ENCODE data around the gene RTP3.

RTP3 gene

DNA sequence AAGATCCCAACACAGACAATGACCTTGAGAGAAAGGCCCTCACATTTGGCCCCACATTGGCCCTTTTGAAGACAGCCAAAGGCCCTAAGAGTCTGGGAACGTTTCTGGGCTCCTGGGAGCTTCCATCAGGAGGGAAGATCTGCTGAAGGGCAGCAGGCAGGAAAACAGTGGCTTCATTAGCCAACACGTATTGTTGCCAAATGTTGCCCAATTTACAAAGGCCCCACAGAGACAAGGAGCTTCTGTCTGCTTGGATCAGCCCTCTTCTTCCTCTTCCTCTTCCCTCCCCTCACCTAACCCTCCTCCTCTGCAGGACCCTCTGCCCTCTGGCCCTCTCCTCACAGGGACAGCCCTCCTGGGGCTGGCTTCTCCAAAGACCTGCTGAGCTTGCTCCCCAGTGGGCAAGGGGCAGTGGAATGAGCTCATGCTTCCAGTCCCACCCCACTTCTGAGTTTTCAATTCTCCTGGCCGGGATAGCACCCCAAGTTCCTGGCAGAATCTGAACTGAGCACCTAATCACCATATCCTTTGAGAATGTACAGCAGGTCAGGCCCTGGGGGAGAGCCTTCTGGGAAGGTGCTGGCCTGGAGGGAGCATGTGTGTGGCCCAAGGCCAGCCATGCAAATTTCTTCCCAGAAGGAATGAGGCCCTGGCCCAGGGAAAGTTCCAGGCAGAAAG lies 28.0 kb upstream of the RTP3 start:
- DNase-seq (ENCODE audit: low read depth), result no peak

DNA sequence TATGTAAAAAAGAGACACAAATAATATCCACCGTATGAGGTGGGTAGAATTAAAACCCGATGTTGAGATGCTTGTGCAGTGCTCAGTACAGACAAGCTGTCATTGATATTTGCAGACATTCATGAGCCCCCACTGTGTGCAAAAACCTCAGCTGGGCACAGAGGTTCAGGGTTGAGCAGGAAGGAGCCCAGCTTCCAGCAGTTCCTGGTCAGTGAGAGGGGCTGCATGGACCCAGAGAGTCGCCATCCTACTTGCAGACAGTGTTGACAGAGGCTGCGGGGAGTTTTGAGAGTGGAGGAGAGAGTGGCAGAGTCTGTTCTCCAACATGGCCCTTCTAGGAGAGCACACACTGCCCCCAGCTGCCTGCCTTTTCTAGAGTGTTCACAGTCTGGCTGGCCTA lies 26.9 kb upstream of the RTP3 start:
- no peak for DNase-seq (ENCODE audit: low read depth)

DNA sequence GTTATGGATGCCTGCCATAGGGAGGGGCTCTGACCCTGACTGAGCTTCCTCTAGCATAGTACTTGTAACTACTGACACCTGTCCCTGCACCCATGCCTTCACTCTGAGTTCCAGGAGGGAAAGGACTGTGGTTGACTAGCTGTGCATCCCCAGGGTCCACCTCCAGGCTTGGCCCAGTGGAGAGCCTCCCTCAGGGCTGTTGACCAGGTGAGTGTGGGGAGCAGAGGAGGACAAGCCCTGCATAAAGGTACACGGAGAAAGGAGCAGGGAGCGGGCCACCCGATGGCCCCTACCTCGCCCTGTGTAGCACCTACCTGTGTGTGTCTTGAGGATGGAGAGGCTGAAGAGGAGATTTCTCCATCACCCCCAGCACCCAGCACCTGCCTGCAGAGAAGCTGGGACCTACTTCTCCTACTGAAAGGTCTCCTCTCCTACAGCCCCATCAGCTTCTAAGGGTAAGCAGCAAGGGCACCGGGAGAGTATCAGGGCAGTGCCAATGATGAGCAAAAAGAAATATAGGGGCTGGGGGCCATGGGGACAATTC lies 26.3 kb upstream of the RTP3 start:
- no peak for DNase-seq (ENCODE audit: low read depth)

DNA sequence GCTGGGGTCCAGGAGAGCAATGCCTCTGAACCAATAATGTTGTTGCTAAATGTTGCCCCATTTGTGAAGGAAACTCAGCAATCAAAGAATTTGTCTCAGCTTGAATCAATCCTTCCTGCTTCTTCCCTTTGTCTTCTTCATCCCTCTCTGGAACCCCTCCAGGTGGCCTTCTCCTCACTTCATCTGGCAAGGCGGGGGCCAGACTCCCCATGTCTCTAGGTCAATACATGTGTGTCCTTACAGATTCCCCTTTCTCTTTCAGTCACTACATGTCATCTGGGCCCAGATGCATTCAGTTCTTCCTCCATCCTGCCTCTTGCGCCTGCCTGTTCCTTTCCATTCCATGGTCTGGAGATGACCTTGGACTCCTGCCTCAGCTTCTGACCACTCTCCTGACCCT lies 25.0 kb upstream of the RTP3 start:
- DNase-seq (ENCODE audit: low read depth), result no peak

DNA sequence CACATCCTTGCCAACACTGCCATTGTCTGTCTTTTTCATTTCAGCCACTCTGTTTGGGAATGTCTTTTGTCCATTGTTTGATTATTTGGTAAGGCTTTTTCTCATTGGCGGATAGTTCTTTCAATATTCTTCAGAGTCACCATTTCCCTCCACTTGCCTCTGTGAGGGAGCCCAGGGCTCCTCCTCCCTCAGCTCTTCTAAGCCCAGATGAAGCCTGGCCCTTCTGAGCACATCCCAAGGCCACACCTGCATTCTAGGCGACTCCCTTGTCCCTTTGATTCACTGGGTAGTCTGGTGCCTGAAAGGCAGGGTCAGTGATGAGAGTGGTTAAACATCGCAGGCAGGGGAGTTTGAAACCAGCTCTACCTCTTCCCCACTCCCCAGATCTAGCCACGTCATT lies 20.6 kb upstream of the RTP3 start:
- no peak for DNase-seq (ENCODE audit: low read depth)

DNA sequence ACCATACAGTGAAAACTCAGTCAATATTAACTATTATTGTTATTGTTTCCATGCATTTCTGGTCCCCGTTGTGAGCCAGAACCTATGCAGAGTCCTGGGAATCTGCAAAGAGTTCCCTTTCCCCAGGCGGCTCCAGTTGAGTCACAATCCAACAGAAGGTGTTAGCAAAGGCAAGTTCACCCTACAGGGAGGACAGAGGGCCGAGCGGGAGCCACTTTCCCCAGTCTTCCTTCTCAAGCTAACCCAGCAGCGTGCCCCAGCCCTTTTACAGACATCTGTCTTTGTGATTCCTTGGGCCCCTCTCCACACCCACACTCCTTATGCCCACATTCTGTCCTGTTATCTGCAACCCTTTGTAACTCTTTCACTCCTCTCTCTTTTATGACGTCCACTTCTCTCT lies 20.0 kb upstream of the RTP3 start:
- no peak for DNase-seq (ENCODE audit: low read depth)

DNA sequence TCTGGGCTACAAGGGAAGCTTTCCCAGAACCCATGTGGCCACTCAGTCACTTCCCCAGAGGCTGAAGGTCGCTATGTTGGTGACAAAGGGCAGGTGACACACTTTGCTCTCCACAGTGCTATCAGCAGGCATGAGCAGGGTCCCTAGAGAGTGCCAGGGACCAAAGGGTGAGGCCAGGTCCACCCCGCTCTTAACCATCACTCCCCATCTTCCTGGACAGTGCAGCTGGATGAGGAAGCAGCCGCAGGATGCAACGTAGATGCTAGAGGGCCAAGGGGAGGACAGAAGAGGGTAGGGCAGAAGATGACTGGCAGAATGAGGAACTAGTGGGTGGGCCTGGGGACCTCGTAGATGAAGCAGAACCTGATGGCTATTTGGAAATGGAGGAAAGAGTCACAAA lies 19.4 kb upstream of the RTP3 start:
- DNase-seq (ENCODE audit: low read depth), result no peak

DNA sequence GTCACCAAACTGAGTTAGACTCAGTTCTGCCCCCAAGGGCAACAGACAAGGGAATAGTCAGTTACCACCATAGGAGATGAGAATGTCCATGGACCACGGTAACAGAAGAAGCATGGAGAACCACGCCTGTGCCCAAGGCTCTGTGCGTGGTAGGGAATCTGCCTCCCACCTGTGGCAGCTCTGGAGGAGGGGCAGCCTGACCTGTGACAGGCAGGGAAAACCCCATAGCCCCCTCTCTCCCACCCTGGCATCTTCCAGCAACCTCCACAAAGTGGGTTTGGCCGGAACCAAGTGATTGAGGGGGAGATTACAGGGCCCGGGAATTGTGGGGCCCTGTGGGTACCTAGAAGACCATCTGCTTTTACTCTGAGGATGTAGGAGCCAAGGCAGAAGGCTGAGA lies 18.8 kb upstream of the RTP3 start:
- no peak for DNase-seq (ENCODE audit: low read depth)

DNA sequence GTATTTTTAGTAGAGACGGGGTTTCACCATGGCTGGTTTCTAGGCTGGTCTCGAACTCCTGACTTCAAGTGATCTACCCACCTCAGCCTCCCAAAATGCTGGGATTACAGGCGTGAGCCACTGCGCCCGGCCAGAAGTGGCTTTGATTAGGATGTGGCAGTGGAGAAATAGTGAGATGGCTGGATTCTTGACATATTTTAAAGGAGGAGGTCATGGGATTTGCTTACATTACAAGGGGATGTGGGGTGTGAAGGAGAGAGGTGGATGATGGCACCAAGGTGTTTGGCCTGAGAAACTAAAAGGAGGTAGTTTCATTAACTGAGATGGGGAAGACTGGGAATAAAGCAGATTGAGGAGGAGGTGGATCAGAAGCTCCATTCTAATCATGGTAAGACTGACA lies 18.1 kb upstream of the RTP3 start:
- DNase-seq (ENCODE audit: low read depth), result no peak

DNA sequence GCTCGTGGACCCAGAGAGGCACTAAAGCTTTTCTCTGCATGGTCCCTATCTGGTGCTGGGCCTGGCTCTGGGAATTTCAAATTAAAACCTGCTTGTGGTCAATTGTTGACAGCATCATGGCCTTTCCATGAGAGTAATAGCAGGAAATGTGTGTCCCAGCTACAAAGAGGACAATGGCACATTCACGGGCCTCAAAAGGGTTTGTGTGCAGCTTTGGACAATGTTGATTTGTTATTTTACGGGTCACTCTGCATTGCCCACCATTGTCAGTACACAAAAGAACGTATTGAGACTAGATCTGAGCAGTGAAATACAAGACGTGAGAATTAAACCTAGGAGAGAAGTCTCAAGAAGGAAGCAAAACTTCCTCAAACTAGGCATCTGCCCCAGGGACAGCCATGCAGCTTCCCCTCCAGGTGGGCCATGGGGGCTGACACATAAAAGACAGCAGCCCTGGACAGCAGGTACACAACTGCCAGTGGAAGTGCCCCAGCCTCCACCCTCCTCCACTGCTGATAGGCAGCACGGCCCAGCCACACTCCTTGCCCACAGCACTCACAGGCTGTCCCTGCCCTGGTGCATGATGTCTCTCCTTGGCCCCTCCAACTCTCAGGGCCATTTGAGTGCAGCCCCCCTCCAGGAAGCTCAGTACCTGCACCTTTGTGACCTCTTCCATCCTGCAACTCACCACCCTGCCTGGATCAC lies 17.1 kb upstream of the RTP3 start:
- no peak for DNase-seq (ENCODE audit: low read depth)

DNA sequence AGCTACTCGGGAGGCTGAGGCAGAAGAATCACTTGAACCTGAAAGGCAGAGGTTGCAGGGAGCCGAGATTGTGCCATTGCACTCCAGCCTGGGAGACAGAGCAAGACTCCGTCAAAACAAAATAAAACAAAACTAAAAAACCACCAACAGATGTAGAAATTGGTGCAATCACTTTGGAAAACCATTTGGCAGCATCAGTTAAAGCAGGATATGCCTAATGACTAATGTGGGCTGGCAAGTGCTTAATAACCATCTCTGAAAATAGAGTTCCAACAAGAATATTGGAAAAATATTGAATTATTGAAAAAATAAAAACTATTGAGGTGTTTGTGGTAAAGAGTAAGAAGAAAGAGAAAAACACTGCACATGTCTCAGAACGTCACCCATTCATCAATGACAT lies 16.1 kb upstream of the RTP3 start:
- DNase-seq (ENCODE audit: low read depth), result no peak

DNA sequence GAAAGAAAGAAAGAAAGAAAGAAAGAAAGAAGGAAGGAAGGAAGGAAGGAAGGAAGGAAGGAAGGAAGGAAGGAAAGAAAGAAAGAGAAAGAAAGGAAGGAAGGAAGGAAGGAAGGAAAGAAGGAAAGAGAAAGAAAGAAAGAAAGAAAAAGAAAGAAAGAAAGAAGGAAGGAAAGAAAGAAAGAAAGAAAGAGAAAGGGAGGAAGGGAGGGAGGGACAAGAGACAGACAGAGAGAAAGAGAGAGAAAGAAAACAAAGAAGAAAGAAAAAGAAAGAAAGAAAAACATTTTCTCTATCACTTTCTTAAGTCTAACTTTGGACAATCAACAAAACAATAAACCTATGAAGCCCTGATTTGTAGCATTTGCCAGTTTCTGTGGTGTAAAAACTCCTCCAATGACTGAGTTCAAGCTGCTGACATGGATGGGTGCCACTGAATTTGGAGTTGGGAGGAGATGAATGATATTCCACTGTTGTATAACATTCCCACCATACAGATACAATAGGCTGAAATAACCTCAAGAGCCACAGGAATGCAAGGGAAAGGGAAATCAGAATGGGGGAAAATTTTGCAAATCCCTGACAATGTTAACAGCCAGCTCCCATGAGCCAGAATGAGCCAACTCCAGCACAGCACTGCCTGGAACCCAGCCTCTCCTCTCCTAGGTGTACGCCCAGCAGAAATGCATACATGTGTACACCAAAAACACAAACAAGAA lies 15.0 kb upstream of the RTP3 start:
- no peak for DNase-seq (ENCODE audit: low read depth)

DNA sequence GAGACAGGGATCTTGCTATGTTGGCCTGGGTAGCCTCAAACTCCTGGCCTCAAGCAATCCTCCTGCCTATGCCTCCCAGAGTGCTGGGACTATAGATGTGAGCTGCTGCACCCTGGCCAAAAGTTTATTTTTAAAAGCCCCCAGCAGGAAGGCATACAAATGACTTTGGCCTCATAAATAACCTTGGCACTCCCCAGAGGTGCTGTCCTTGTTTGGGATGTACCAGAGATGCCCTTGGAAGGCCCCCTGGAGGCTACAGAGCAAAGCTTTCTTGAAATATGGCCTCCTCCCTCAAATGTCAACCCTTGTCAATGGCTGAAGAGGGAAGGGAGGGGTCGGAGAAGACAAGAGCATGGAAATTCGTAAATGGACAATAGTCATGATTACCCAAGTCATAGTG lies 14.0 kb upstream of the RTP3 start:
- DNase-seq (ENCODE audit: low read depth), result no peak

DNA sequence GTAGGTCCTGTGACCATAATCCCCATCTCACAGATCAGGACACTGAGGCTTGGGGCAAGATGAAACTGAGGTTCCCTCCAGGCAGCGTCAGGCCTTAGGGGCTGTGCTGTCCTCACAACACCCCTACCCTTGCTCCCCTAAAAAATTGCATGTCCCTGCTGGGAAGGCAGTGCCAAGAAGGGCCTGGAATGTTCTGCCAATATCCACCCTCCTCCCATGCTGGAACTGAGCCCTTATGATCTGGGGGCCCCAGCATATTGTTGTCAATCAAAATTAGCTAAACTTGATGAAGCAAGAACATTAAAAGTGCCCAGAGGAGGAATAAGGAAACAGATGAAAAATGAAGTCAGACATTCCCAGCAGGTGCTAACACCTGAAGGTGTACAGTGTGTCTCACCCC lies 13.4 kb upstream of the RTP3 start:
- DNase-seq (ENCODE audit: low read depth), result no peak

DNA sequence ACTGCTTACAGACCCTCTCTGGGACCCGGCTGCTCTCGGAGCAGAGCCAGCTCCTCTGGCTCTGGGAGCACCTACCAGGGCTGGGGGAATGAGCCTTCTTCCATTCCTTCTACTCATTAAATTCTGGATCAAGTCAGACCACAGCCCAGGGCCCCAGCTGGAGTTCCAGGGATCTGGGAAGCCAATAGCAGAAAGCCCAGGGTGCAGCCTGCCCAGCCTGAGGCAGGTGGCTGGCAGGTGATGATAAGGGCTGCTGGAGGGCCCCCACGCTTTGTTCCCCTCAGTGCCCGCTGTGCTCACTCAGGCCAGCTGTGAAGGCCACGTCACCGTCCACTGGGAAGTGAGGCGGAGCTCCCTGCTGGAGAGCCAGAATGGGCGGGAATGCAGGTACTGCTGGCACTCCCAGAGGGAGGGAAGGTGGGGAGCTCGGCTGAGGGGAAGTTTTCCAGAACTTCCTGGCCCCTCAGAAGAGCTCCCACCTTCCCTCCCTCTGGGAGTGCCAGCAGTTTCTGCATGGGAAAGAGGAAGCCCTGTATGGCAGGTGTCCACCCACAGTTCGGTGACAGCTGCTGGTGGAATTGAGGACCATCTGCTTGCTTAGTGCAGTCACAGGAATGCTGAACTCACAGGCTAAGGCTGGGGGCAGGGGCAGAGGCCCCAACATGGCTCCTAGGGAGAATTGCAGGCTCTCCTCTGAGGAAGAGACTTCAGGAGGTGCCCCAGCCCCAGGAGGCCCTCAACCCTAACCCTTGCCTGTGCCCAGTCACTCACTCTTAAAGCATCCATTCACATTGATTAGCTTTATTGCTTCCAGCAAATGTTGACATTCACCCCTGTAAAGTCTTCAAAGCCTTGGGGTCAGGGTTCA lies 12.6 kb upstream of the RTP3 start:
- no peak for DNase-seq (ENCODE audit: low read depth)

DNA sequence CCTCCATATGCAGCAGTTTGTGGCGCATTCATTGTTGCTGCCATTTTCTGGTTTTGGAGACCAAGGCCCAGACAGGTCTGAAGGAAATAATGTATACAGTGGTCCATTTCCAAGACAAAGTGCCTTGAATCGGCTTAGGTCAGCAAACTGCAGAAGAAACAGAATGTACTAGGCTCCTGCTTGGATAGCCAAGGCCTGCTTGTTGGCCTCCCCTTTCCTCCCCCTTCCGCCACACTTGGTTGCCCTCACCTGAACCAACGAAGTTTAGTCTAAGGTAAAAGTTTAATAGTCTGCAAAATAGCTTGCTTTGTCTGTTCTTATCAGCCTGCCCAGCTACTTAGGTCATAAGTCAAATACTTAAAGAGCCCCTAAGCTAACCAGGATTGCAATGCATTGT lies 12.0 kb upstream of the RTP3 start:
- no peak for DNase-seq (ENCODE audit: low read depth)

DNA sequence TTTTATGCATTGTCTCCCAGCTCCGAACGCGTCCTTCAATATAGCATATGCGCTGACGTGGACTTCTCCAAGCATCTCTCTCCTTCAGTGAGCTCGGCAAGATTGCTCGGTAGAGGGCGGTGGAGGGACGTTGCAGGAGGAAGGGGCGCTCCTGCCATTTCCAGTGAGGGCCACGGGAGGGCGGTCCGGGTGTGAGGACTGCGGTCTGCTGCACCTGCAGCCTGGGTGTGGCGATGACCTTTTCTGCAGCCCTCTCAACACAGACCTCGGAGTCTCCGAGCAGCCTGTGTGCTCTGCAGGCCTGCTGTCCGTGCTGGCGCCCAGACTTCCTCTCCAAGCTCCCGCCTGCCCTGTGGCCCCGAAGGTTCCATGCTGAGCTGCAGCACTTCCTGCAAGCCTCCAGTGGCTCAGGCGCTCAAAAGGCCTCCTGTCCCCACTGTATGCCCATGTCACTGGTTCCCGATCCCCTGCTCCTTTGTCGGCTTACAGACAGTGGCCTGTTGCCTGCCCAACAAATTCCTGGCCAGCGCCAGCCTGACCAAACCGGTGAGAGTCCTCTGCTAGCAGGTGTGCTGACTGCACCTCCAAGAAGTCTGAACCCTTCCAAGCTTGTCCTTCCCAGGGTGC lies 8.9 kb upstream of the RTP3 start:
- DNase-seq (ENCODE audit: low read depth), result peak; percentile 56

DNA sequence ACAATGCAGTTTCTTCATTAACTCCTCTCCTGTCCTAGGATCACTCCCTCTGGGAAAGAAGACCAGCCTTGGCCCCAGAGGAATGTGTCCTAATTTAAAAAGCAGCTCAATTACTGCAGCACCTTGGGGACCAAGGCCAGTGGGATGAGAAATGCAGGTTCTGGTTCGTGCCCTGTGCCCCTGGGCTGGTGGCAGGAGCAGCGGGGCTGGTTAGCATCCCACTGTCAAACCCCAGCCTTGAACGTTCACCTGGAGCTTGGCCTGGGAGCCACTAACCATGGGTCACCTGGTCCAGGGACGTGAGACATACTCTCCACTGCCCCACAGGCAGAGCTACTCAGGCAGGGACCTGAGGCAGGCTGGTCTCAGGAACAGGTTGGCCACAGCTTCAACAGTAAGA lies 8.4 kb upstream of the RTP3 start:
- DNase-seq (ENCODE audit: low read depth), result no peak

DNA sequence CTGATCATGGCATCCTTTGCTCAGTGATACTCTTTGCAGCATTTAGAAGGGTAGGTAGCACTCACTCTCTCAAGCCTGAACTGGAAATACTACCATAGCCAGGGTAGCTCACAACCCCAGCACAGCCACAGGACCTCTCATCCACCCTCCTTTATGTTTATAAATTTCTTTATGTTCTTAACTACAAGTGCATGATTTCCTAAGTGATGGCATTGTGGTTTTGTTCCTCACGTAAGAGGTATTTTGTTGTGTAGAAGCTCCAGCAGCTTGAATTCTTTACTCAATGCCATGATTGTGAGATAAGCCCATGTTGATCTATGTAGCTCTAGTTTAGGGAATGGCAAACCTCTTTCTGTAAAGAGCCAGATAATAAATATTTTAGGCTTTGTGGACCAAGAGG lies 7.9 kb upstream of the RTP3 start:
- peak; percentile 70 for DNase-seq (ENCODE audit: low read depth)

DNA sequence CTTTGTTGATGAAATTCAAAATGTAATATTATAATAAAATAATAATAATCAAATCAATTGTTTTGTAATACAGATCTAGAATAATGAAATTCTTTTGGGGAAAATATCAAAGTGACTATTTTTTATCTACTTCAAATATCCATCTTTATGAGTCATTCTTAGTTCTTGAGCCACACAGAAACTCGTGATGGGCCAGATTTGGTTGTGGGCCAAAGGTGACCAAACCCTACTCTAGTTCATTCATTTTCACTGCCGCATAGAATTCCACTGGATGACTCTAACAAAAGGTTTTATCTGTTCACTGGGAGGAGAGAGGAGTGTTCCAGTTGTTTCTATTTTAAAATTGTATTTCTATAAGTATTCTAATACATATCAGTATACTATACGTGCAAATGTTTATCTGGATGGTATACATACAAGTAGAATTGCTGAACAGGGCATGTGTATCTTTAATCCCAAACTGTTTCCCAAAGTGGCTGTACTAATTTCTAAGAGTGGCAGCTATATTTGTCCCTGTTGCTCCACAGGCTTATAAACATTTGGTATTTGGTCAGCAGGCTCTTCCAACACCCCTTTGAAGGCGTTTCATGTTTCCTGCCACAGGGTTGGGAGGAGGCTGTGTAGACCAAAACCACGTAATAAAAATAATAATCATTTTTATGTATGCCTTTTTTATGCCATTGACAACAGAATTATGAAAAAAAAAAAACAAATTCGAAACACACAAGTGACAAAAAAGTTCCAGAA lies 7.3 kb upstream of the RTP3 start:
- no peak for DNase-seq (ENCODE audit: low read depth)

All from non-pigmented ciliary epithelial cell (primary cell).